ENCODE results near the gene TM4SF20.

TM4SF20 gene

GRCh38 chr2:227324995-227325838, 53.9 kb downstream of the TM4SF20 start, which contains the start of gene MFF:
MFF (plus strand) TSS chr2:227325251; CDS start chr2:227330666, 5,415 bp downstream.
- H3K36me3 Mint-ChIP-seq (ENCODE audit: low read depth), result peaks cover 15% of the 10 kb centered on the region
- peak within 1 kb of the TSS; percentile 93 for H3K4me3 Mint-ChIP-seq
- no peaks in the 10 kb centered on the region for H3K27me3 Mint-ChIP-seq
- peak within 1 kb of the TSS; percentile 89 for H3K27ac Mint-ChIP-seq
- peaks cover 51% of the 10 kb centered on the region for H3K4me1 Mint-ChIP-seq (ENCODE audit: low read depth)
- peaks cover 3% of the 10 kb centered on the region for H3K9me3 Mint-ChIP-seq

DNA sequence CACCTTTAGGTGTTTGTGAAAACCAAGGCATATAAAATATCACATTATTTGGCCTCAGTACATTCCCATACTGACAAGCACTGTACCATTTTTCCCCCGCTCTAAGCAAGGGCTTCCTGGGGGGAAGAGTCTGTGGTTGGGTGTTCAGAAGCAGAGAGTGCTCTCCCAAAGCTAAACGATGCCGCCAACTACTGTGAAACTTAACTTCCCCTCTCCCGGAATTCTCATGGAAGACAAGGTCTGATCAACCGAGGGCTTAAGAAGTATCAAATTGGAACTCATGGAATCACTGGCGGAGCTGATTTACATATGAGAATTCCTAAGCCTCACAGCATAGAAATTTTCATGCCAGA, 54.5 kb downstream of the TM4SF20 start:
- Mint-ChIP-seq H3K27ac (peak overlapping the region; percentile 83), H3K36me3 (ENCODE audit: low read depth) (peaks cover 12% of the 10 kb centered on the region), H3K4me1 (ENCODE audit: low read depth) (peaks cover 51% of the 10 kb centered on the region), H3K27me3 (no peaks in the 10 kb centered on the region), H3K9me3 (peaks cover 3% of the 10 kb centered on the region), H3K4me3 (peak overlapping the region; percentile 93)

DNA sequence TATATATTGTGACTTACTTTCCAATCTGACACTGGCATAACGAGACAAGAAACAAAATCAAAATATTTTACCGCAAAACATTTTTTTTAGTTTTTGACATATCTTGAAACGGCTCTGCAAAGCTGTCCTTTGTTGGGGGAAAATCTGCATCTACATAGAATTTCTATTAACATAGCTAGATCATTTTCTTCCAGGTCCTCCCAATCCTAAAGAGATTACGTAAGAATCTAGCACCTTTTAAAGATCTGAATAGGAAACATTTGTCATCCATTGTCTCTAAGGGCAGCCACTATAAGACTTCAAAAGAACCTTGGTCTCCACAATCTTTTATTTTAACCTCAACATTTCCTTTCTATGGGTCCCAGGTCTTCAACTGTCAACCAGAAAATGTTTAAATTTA, 55.3 kb downstream of the TM4SF20 start:
- H3K27me3 Mint-ChIP-seq, result no peaks in the 10 kb centered on the region
- no peak overlapping the region for H3K27ac Mint-ChIP-seq
- H3K4me3 Mint-ChIP-seq, result peak overlapping the region; percentile 93
- peaks cover 7% of the 10 kb centered on the region for H3K36me3 Mint-ChIP-seq (ENCODE audit: low read depth)
- H3K9me3 Mint-ChIP-seq, result peaks cover 3% of the 10 kb centered on the region
- H3K4me1 Mint-ChIP-seq (ENCODE audit: low read depth), result peaks cover 51% of the 10 kb centered on the region

DNA sequence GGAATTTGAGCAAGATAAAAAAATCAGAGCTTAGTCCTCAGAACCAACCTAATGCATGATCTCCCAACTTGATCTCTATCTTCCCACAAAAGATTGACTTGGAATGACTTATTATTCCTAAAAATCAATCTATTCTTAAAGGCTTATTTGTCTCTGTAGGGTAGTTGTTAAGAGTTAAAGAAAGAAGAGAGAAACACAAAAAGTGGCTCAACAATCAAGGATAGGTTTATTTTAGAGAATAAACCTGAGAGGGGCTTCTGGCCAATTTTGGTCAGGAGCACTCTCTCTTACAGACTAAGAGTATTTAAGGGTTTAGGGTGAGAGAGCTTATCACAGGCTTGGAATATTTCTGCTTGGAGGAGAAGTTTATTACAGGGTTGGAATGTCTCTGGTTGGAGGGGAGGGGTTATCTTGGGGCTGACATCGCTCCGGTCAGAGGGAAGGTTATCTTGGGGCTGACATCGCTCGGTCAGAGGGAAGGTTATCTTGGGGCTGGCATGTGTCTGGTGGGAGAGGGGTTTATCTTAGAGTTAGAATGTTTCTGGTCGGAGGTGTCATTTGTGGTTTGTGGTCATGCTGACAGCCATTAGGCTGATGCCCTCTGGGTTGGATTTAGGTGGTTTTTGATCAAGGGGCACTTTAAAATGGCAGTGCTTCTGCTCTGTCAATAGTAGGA, 56.4 kb downstream of the TM4SF20 start:
- H3K4me1 Mint-ChIP-seq (ENCODE audit: low read depth), result peaks cover 40% of the 10 kb centered on the region
- no peak overlapping the region for H3K27ac Mint-ChIP-seq
- H3K27me3 Mint-ChIP-seq, result peaks cover under 1% of the 10 kb centered on the region
- no peak overlapping the region for H3K4me3 Mint-ChIP-seq
- no peaks in the 10 kb centered on the region for H3K36me3 Mint-ChIP-seq (ENCODE audit: low read depth)
- peaks cover 5% of the 10 kb centered on the region for H3K9me3 Mint-ChIP-seq

GRCh38 chr2:227320305-227321094, 58.6 kb downstream of the TM4SF20 start:
- Mint-ChIP-seq H3K27me3 (peaks cover 8% of the 10 kb centered on the region), H3K4me1 (ENCODE audit: low read depth) (peaks cover 21% of the 10 kb centered on the region), H3K36me3 (ENCODE audit: low read depth) (no peaks in the 10 kb centered on the region), H3K27ac (no peak overlapping the region), H3K9me3 (peaks cover 14% of the 10 kb centered on the region), H3K4me3 (no peak overlapping the region)

DNA sequence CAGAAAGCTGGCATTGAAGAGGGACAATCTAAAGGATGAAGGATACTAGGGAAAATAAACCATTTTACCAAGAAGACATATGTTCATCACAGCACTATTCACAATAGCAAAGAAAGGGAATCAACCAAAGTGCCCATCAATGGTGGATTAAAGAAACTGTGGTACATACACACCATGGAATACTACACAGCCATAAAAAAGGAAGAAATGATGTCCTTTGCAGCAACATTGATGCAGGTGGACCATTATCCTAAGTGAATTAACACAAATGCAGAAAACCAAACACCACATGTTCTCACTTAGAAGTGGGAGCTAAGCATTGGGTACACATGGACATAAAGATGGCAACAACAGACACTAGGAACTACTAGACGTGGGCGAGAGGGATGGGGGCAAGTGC, 61.3 kb downstream of the TM4SF20 start:
- Mint-ChIP-seq H3K9me3 (peaks cover 14% of the 10 kb centered on the region), H3K27me3 (peaks cover 8% of the 10 kb centered on the region), H3K36me3 (ENCODE audit: low read depth) (no peaks in the 10 kb centered on the region), H3K27ac (no peak overlapping the region), H3K4me1 (ENCODE audit: low read depth) (peaks cover 2% of the 10 kb centered on the region), H3K4me3 (no peak overlapping the region)

- peaks cover 8% of the 10 kb centered on the region for H3K27me3 Mint-ChIP-seq
- H3K4me1 Mint-ChIP-seq (ENCODE audit: low read depth), result no peaks in the 10 kb centered on the region
- peaks cover 10% of the 10 kb centered on the region for H3K9me3 Mint-ChIP-seq
- no peak overlapping the region for H3K27ac Mint-ChIP-seq
- H3K36me3 Mint-ChIP-seq (ENCODE audit: low read depth), result no peaks in the 10 kb centered on the region
- no peak overlapping the region for H3K4me3 Mint-ChIP-seq
These were observed 65.8 kb downstream of the TM4SF20 start for GRCh38 chr2:227313310-227313709.

DNA sequence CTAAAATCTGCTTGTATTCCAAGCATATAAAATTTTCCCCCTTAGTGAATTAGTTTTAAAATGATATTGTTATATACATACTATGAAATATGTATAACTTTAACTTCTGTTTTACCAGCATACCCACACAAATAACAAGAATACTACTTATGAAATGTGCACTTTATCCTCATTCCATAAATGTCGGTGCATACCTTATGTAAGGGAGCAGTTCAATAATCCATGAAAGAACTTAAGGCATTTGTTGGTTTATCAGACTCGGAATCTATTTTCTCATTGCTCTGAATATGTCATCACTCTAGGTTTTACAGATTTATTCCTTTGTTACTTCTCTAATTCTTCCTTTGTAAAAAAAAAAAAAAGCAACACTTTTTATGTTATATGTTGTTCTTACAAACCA, 66.5 kb downstream of the TM4SF20 start:
- H3K27me3 Mint-ChIP-seq, result peaks cover 6% of the 10 kb centered on the region
- H3K4me1 Mint-ChIP-seq (ENCODE audit: low read depth), result no peaks in the 10 kb centered on the region
- no peak overlapping the region for H3K27ac Mint-ChIP-seq
- peaks cover 7% of the 10 kb centered on the region for H3K9me3 Mint-ChIP-seq
- H3K36me3 Mint-ChIP-seq (ENCODE audit: low read depth), result no peaks in the 10 kb centered on the region
- H3K4me3 Mint-ChIP-seq, result no peak overlapping the region
